GM21576 (cell line): ENCODE results near the gene NTF4.
"Not testable (repeated sequence)": the region's sequence is repeated elsewhere in the genome, so short reads cannot be mapped to it uniquely, and the experiment has no call there.

ENCODE experiments used
- ATAC-seq: cut with Tn5 transposase; IDR thresholded peaks from one replicate; pipeline ENCODE4 v1.9.1; 2021; ENCODE audit warnings: mild to moderate bottlenecking, moderate library complexity; ENCODE audit not compliant: unreplicated experiment

NTF4 gene

DNA sequence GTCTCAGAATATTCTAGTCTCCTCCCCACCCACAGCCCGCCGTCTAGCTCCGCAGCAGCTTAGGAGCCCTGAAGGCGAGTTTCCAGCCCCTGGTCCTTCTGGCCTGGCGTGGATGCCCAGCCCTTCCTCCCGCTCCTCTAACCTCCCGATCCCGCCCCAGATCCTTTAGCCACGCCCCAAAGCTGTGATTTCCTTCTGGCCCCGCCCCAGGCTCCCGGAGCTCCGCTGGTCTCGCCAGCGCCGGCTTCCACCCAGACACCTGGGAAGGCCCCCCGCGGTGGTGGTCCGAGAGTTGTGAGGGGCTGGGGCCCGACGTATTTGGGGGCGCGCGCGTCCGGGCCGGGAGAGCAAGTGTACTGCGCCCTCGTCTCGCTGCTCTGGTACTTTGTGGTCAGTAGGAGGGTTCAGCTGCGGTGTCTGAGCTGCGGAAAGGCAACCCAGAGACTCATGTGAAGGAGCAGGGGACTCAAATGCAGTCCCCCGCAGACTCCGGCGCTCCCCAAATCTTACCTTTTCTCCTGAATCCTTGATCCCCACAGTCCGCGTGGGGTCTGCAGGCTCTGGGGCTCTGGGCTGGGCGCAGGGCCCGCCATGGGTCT lies 6.9 kb downstream of the NTF4 start, which contains the start of gene CGB7:
CGB7 (minus strand) TSS at position 114 of the 599 bp plus-strand sequence. CDS start 2,374 bp downstream, outside the sequence.
- no peak for ATAC-seq

DNA sequence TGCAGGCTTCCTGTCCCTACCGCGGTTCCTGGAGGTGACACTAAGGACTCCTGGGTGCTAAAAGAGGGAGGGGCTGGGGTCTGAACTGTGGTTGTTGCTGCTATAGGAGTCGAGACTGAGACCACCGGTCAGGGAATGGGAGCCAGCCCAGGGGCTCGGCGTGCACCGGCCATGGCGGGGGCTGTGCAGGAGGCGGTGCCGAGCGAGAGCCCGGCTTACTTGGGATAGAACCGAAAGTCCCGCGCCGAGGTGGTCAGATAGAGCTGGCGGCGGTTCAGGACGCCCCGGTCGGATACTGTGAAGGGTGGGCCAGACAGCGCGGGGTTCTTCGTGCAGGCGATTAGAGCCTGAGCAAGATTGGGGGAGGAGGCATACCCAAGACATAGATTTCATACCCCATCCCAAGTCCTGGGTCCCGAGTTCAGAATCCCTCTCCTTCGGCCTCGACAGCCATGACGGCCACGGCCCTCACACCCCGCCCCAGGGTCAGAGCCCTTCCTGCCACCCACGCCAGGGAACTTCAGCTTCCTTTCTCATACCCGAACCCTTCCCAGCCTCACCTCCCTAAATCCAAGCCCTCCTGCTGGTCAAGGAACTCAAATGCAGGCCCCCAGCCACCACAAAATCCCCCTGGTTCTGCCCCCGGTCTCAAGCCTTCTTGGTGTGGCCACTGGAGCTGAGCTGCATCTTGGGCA lies 7.6 kb downstream of the NTF4 start:
- not testable (repeated sequence) for ATAC-seq

DNA sequence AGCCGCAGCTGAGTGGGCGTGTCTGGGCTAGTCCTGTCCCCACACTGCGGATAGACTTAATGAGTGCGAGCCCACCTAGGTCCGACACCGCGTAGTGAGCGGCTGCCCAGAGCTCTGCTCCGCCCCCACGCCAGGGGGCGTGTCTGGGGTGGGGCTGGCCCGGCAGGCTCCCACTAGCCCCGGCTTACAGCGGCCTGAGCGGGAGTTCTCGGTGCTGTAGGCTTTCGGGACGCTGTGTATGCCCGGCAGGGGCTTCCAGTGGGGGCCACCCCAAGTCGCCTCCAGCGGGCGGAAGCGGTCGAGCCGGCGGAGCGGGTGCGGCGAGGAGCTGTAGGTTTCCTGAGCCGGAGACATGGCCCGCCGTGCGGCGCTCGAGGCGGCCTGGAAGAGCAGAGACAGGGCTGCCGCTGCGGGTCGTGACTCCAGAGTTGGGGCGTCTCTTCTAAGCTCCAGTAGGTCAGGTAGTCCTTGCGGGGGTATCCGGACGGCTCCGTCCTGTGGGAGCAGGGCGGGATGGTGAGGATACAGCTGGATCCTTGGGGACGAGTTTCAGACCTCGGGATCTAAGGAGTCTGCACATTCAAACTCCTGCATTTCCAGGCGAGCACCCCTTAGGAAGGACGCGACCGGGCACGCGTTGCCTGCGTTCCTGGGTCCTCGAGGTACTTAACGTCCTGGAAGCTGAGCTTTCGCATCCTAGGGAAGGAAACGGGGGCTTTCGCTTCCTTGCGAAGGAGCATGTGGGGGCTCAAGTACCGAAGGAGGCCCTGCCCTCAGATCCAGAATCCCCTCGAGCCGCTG lies 8.3 kb downstream of the NTF4 start:
- no peak for ATAC-seq

DNA sequence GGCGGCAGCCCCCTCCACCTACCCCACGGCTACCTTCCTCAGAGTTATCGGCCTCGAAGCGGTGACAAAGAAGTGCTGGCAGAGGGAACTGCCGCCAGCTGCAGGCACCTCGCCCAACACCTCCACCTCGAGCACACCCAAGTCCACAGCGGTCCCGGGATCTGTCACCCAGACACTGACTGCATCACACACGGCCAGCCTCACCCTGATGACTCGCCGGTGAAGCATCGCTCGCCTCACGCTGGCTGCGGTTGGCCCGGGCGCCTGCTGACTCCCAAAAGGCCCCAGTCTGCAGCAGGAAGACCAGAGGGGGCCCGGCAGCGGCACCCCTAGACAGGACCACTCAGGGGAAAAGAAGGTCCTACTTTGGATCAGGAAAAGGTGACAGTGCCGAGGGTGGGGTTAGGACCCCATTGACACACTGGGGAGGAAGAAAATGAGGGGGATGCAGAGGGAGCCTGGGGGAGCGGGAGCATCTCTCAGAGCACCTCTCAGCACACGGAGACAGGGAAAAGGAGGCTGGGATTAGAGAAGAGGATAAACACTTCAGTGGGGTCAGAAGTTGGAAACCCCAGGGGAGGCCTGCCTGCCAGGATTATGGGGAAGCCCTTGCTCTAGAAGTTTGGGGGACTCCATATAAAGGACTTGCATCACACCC lies 14.1 kb downstream of the NTF4 start:
- not testable (repeated sequence) for ATAC-seq

DNA sequence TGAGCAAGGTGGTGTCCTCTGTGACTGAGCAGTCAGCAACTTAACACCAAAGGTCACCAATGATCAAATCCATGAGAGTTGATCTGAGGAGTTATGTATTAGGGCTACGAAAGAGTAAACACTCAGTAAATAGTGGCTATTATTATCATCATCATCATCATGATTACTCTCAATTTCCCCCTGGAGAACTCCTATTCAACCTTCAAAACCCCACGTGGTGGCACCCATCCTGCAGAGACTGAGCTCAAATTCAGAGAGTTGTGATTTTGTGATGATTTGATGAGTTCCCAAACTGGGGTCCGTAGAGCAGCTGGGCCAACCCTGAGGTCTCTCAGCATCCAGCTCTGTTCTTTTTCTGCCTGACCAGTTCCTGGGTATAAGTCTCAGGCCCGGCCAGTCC lies 14.8 kb downstream of the NTF4 start:
- ATAC-seq = not testable (repeated sequence)

DNA sequence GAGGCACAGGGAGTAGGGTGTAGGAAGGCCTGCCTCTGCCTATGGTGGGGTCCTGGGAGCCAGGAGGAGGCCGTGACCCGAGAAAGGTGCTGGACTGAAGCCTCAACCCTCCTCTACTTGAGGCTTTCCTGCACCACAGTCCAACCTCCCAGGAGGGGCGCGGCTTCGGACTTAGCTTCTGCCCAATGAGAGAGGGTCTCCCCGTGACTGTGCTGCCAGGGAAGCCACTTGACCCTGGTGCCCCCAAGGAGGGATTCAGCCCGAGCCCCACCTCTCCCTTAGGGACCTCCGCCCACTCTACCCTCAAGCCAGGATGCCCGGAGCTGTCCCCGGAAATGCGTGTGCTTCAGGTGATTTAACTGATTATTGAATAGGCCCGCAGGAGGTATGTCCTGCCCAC lies 15.6 kb downstream of the NTF4 start, which contains the start of gene CGB8:
CGB8 (minus strand) TSS at position 101 of the 400 bp plus-strand sequence. CDS start 372 bp downstream, outside the sequence.
- ATAC-seq = not testable (repeated sequence)

DNA sequence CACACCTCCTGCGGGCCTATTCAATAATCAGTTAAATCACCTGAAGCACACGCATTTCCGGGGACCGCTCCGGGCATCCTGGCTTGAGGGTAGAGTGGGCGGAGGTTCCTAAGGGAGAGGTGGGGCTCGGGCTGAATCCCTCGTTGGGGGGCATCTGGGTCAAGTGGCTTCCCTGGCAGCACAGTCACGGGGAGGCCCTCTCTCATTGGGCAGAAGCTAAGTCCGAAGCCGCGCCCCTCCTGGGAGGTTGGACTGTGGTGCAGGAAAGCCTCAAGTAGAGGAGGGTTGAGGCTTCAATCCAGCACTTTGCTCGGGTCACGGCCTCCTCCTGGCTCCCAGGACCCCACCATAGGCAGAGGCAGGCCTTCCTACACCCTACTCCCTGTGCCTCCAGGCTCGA lies 21.1 kb downstream of the NTF4 start, which contains the start of gene CGB5:
CGB5 (plus strand) TSS at position 301 of the 400 bp plus-strand sequence. CDS start 362 bp downstream, outside the sequence.
- not testable (repeated sequence) for ATAC-seq

DNA sequence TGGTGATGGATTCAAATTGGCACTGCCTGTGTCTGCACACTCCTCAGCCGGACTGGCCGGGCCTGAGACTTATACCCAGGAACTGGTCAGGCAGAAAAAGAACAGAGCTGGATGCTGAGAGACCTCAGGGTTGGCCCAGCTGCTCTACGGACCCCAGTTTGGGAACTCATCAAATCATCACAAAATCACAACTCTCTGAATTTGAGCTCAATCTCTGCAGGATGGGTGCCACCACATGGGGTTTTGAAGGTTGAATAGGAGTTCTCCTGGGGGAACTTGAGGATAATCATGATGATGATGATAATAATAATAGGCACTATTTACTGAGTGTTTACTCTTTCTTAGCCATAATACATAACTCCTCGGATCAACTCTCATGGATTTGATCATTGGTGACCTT lies 22.0 kb downstream of the NTF4 start:
- ATAC-seq = not testable (repeated sequence)

DNA sequence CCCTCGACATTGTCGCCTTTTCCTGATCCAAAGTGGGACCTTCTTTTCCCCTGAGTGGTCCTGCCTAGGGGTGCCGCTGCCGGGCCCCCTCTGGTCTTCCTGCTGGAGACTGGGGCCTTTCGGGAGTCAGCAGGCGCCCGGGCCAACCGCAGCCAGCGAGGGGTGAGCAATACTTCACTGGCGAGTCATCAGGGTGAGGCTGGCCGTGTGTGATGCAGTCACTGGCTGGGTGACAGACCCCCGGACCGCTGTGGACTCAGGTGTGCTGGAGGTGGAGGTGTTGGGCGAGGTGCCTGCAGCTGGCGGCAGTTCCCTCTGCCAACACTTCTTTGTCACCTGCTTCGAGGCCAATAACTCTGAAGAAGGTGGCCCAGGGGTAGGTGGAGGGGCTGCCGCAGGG lies 22.4 kb downstream of the NTF4 start:
- ATAC-seq = no peak

DNA sequence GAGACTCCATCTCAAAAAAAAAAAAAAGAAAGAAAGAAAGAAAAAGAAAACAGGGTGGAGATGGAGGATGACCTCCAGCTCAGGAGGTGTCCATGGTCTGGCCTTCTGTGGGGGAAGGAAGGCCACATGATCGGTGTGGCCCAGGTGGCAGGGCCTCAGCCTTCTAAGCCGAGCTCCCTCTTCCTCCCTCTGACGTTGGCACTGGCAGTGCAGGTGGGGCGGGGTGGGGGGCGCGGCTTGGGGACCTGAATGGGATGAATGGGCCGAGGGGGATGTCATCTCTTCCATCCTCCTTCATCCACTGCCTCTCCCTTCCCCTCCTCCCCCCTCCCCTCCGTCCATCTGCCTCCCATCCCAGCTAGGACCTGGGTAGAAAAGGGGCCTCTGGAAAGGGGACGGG lies 24.9 kb downstream of the NTF4 start:
- ATAC-seq = not testable (repeated sequence)

DNA sequence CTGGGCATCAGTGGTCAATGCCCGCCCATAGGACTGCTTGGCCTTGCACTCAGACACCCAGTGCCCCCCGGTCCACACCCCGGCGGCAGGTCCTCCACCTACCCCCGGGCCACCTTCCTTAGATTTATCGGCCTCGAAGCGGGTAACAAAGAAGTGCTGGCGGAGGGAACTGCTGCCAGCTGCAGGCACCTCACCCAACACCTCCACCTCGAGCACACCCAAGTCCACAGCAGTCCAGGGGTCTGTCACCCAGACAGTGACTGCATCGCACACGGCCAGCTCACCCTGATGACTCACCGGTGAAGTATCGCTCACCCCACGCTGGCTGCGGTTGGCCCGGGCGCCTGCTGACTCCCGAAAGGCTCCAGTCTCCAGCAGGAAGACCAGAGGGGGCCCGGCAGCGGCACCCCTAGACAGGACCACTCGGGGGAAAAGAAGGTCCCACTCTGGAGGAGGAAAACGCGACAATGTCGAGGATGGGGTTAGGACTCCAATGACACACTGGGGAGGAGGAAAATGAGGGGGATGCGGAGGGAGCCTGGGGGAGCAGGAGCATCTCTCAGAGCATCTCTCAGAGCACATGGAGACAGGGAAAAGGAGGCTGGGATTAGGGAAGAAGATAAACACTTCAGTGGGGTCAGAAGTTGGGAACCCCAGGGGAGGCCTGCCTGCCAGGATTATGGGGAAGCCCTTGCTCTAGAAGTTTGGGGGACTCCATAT lies 25.9 kb downstream of the NTF4 start:
- ATAC-seq = not testable (repeated sequence)

DNA sequence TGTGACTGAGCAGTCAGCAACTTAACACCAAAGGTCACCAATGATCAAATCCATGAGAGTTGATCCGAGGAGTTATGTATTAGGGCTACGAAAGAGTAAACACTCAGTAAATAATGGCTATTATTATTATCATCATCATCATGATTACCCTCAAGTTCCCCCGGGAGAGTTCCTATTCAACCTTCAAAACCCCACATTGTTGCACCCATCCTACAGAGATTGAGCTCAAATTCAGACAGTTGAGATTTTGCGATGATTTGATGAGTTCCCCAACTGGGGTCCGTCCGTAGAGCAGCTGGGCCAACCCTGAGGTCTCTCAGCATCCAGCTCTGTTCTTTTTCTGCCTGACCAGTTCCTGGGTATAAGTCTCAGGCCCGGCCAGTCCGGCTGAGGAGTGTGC lies 26.5 kb downstream of the NTF4 start:
- not testable (repeated sequence) for ATAC-seq

DNA sequence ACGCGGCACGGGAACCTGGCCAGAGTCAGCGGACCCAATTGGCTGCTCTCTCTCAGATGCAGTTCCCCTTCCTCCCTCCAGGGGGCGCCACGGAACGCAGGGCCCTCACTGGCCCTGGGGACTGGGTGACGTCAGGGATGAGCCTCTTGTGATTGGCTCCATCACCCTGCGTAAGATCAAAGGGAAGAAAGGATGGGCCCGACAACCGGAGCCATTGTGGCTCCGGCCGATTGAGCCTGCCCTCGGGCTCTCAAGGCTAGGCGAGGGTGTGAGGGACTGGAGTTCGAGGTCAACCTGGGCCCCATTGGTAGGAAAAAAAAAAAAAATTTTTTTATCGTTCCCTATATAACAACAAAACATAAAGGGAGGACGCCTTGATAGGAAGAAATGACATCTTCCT lies 27.8 kb downstream of the NTF4 start, which contains the start of gene CGB1:
CGB1 (minus strand) TSS at position 81 of the 400 bp plus-strand sequence. CDS start 184 bp downstream, outside the sequence.
- ATAC-seq = not testable (repeated sequence)

DNA sequence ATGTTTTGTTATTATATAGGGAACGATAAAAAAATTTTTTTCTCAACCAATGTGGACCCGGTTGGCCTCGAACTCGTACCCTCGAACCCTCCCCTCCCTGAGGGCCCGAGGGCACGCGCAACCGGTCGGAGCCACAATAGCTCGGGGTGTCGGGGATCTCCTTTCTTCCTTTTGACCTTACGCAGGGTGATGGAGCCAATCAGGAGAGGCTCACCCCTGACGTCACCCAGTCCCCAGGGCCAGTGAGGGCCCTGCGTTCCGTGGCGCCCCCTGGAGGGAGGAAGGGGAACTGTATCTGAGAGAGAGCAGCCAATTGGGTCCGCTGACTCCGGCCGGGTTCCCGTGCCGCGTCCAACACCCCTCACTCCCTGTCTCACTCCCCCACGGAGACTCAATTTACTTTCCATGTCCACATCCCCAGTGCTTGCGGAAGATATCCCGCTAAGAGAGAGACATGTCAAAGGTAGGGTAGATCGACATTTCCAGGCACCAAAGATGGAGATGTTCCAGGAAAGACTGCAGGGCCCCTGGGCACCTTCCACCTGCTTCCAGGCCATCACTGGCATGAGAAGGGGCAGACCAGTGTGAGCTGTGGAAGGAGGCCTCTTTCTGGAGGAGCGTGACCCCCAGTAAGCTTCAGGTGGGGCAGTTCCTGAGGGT lies 32.8 kb downstream of the NTF4 start, which contains the start of gene CGB2:
CGB2 (plus strand) TSS at position 249 of the 660 bp plus-strand sequence; CDS start at position 455, 206 bp downstream.
- not testable (repeated sequence) for ATAC-seq

DNA sequence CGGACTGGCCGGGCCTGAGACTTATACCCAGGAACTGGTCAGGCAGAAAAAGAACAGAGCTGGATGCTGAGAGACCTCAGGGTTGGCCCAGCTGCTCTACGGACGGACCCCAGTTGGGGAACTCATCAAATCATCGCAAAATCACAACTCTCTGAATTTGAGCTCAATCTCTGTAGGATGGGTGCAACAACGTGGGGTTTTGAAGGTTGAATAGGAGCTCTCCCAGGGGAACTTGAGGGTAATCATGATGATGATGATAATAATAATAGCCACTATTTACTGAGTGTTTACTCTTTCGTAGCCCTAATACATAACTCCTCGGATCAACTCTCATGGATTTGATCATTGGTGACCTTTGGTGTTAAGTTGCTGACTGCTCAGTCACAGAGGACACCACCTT lies 34.3 kb downstream of the NTF4 start:
- not testable (repeated sequence) for ATAC-seq

DNA sequence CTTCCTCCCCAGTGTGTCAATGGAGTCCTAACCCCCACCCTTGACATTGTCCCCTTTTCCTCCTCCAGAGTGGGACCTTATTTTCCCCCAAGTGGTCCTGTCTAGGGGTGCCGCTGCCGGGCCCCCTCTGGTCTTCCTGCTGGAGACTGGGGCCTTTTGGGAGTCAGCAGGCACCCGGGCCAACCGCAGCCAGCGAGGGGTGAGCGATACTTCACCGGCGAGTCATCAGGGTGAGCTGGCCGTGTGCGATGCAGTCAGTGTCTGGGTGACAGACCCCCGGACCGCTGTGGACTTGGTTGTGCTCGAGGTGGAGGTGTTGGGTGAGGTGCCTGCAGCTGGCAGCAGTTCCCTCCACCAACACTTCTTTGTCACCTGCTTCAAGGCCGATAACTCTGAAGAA lies 34.9 kb downstream of the NTF4 start:
- ATAC-seq = not testable (repeated sequence)

DNA sequence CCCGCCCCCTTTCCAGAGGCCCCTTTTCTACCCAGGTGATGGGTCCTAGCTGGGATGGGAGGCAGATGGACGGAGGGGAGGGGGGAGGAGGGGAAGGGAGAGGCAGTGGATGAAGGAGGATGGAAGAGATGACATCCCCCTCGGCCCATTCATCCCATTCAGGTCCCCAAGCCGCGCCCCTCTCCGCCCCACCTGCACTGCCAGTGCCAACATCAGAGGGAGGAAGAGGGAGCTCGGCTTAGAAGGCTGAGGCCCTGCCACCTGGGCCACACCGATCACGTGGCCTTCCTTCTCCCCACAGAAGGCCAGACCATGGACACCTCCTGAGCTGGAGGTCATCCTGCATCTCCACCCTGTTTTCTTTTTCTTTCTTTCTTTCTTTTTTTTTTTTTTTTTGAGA lies 35.9 kb downstream of the NTF4 start:
- ATAC-seq = not testable (repeated sequence)

DNA sequence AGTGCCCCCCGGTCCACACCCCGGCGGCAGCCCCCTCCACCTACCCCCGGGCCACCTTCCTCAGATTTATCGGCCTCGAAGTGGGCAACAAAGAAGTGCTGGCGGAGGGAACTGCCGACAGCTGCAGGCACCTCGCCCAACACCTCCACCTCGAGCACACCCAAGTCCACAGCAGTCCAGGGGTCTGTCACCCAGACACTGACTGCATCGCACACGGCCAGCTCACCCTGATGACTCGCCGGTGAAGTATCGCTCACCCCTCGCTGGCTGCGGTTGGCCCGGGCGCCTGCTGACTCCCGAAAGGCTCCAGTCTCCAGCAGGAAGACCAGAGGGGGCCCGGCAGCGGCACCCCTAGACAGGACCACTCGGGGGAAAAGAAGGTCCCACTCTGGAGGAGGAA lies 39.0 kb downstream of the NTF4 start:
- ATAC-seq = not testable (repeated sequence)

DNA sequence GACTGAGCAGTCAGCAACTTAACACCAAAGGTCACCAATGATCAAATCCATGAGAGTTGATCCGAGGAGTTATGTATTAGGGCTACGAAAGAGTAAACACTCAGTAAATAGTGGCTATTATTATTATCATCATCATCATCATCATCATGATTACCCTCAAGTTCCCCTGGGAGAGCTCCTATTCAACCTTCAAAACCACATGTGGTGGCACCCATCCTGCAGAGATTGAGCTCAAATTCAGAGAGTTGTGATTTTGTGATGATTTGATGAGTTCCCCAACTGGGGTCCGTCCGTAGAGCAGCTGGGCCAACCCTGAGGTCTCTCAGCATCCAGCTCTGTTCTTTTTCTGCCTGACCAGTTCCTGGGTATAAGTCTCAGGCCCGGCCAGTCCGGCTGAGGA lies 39.5 kb downstream of the NTF4 start:
- ATAC-seq = not testable (repeated sequence)
